GM18499 (cell line): ENCODE measurements around the gene EVI2A.
"Not testable (repeated sequence)": the region's sequence is repeated elsewhere in the genome, so short reads cannot be mapped to it uniquely, and the experiment has no call there.

Experiments used
- ATAC-seq: cut with Tn5 transposase; IDR thresholded peaks from one replicate; pipeline ENCODE4 v1.9.1; 2021; ENCODE audit warnings: moderate number of reproducible peaks; ENCODE audit not compliant: insufficient read depth, unreplicated experiment

The EVI2A gene, protein sequence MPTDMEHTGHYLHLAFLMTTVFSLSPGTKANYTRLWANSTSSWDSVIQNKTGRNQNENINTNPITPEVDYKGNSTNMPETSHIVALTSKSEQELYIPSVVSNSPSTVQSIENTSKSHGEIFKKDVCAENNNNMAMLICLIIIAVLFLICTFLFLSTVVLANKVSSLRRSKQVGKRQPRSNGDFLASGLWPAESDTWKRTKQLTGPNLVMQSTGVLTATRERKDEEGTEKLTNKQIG

DNA sequence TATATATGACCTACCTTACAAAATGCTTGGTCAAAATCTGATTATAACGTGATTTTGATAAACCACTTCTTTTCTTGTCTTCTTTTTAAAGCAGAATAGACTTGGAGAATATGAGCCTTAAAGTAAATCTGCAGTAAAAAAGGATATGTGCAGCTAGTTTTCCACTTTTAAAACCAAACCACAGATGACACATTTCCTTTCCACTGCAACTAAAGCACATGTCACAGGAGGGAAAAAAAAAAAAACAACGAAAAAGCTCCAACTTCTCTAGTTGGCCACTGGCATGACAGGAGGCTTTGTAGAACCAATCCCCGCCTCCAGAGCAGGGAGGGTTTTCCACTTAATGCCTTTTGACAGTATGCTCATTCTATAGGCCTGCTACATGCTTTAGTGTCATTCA is at the start of gene EVI2A:
TSS of gene EVI2A (minus strand) at position 142 of the 400 bp plus-strand sequence. CDS start 2,609 bp downstream, outside the sequence.
- ATAC-seq, result no peak

GRCh38 chr17:31369266-31369665 is 47.8 kb upstream of the EVI2A start:
- ATAC-seq, result no peak

- no peak for ATAC-seq
These were observed 44.7 kb upstream of the EVI2A start for GRCh38 chr17:31366088-31366487.

DNA sequence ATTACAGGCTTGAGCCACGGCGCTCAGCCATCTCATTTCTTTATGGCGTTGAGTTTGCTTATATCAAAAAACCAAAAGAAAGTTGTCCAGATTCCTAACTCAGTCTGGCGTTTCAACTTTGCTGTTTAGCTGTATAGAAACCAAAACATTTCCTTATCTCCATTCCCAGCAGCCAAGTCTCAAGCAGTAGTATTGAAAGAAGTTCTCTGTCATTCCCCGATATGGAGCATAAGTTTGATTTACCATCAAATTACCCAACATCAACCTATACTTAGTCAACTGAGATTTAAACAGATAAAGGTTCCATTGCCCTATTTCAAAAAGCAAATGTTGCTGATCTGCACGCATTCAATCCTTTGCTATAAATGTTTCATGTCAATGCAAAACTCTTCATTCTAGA is 42.6 kb upstream of the EVI2A start:
- no peak for ATAC-seq

- ATAC-seq, result no peak
These were observed 36.5 kb upstream of the EVI2A start for GRCh38 chr17:31357839-31358394.

- no peak for ATAC-seq
These were observed 35.7 kb upstream of the EVI2A start for GRCh38 chr17:31357091-31357490.

- no peak for ATAC-seq
These were observed 34.5 kb upstream of the EVI2A start for GRCh38 chr17:31355935-31356334.

- no peak for ATAC-seq
These were observed 28.0 kb upstream of the EVI2A start for GRCh38 chr17:31349454-31349853.

DNA sequence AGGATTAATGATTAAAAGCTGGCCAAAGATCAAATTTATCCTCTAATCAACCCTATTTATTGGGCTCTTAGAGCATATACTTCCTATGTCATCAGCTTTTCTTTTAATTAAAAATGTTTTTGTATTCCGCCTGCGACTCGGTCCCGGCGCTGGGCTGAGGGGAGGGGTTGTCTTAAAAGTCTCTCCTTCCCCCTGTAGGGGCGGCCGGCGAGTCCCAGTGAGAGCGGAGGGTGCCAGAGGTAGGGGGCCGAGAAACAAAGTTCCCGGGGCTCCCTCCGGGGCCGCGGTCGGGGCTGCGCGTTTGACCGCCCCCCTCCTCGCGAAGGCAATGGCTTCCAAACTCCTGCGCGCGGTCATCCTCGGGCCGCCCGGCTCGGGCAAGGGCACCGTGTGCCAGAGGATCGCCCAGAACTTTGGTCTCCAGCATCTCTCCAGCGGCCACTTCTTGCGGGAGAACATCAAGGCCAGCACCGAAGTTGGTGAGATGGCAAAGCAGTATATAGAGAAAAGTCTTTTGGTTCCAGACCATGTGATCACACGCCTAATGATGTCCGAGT is 23.8 kb upstream of the EVI2A start:
- not testable (repeated sequence) for ATAC-seq

DNA sequence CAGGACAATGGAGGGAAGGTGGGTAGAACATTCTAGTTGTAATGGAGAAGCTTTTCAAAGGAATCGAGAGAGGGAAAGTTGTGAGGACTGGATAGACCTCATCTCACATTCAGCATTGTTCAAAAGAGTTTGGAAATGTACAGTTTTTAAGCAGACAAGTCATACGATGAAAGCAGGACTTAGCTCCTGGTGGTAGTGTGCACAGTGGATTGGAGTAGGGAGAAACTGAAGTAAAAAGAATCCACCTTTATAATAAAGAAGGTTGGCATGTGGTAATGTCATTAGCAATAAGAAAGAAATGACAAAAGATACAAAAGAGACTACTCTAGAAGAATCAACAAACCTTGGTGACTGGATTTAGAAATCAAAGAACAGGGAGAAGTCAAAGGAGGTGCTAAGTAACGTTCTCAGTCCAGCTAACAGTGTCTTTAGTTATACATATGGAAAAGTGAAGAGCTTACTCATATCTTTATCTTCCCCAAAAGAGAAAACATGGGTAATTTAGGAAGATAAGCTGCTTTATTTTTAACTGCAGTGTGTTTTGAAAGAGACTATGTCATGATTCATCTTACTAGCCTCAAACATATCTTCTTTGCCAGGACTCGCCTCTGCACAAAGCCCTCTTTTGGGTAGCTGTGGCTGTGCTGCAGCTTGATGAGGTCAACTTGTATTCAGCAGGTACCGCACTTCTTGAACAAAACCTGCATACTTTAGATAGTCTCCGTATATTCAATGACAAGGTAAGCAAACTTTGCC is 18.7 kb upstream of the EVI2A start:
- ATAC-seq, result no peak

- no peak for ATAC-seq
These were observed 7.8 kb upstream of the EVI2A start for GRCh38 chr17:31329221-31329620.

DNA sequence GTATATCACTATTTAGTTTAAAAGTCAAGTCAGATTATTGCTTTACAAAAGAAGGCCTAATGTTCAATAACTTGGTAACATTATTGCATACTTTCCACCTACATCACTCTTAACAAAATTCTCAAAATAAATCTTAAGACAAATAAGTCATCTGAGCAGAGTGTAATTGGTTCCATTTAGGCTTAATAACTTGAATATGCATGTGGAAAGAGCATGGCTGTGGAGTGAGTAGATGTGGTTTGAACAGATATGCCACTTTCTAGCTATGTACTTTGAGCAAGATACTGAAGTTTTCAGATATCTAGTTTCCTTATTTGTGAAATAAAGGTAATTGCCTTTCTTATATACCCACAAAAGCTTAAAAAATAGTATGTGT is 6.7 kb upstream of the EVI2A start:
- no peak for ATAC-seq

DNA sequence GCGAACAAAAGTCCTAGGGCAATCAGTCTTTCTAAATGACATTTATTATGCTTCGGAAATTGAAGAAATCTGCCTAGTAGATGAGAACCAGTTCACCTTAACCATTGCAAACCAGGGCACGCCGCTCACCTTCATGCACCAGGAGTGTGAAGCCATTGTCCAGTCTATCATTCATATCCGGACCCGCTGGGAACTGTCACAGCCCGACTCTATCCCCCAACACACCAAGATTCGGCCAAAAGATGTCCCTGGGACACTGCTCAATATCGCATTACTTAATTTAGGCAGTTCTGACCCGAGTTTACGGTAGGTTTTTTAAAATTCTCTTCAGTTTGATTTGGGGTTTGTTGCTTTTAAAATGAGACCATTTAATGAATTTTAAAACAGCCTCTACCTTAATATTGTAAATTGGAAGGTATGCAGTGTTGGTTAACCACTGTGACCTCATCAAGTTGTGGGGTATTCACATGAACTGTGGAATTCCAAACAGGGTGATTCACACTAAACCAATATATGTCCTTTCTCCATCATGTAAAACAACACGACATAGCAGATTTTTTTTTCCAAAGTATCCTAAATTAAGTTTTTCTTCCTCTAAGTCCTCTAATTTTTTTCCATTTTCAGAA is 6.2 kb upstream of the EVI2A start:
- no peak for ATAC-seq

DNA sequence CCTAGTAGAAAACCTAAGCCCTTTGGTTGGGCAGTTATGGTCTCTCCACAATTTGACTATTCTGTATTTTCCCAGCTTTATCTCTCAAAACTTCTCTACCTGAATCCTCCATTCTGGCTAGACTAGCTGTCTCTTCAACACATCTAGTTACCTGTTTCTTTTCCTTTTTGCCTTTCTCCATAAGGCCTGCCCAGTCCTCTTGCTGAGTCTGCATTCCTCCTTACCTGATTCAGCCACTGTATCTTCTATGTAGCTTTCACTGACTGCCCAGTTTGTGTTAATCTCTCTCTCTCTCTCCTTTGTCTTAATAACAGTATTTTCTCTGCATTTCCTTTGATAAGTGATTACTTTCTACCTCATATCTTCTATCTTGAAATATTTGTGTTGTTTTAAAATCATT is 2.1 kb upstream of the EVI2A start:
- no peak for ATAC-seq

DNA sequence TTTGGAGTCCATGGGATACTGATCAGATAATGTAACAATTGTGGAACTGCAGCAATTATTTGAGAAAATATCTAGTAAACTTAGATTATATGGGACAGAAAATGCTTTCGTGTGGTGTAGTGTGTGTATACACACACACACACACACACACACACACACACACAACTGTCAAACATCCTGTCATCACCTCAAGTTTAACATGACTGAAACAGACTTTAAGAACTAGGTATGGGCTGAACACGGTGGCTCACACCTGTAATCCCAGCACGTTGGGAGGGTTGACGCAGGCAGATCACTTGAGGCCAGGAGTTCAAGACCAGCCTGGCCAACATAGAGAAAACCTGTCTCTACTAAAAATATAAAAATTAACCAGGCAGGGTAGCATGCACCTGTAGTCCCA is 544 bp upstream of the EVI2A start:
- no peak for ATAC-seq

- ATAC-seq, result no peak
These were observed 631 bp downstream of the EVI2A start for GRCh38 chr17:31320791-31321190.

DNA sequence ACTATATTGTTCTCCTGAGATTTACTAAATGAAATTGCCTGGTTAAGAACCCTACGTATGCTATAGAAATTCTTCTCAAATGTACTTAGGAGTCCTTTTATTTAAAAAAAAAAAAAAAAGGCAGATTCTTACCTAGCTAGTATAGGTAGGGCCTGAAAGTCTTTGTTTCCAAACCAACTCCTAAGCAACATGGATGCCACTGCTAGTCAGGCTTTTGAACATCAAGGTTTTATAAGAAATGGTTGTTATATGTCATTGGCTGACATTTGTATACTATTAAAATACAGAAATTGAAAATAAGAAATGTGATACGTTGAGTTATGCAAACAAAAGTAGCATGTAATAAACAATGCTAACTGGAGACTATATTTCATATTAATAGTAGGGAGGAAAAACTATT is 1.2 kb downstream of the EVI2A start:
- no peak for ATAC-seq

- ATAC-seq, result no peak
These were observed 2.4 kb downstream of the EVI2A start for GRCh38 chr17:31318851-31319661.

GRCh38 chr17:31318298-31318801 is 3.1 kb downstream of the EVI2A start:
- ATAC-seq, result no peak

GRCh38 chr17:31314782-31315100 is 6.7 kb downstream of the EVI2A start:
- ATAC-seq, result no peak
